GM21515 (cell line): ENCODE results near the gene COLEC11.
"Not testable (repeated sequence)": the region's sequence is repeated elsewhere in the genome, so short reads cannot be mapped to it uniquely, and the experiment has no call there.

Experiments
- ATAC-seq: cut with Tn5 transposase; IDR thresholded peaks from one replicate; pipeline ENCODE4 v1.9.1; 2021; ENCODE audit not compliant: unreplicated experiment

Gene COLEC11

DNA sequence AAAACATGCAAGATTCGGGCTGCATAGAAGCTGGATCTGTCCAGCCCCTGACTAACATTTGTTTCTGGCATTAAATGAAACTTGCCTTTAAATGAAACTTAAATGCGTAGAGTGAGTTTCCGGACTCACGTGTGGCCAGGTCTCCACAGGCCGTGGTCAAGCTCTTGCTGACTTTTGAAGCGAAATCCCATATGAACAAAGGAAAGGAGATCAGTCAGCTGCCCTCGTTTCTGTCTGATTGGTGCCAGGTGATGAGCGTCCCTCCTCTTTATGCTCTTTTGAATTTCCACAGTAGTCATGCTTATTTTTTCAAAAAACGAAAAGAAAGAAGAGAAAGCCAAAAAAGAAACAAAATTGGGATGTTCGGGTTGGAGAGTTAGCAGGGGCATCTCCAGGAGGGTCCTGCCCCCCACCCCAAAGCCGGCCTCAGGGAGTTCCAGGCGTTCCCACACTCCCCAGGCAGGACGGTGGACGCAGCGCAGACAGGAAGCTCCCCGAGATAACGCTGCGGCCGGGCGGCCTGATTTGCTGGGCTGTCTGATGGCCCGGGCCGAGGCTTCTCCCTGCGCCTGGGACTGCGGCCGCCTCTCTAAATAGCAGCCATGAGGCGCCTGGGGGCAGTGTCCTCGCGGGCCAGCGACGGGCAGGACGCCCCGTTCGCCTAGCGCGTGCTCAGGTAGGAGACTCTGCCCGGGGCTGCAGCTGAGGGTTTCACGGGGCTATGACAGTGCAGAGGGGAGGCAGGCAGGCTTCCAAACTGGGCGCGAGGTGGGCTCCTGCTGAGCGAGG is at the start of gene COLEC11:
COLEC11 (plus strand) TSS at position 620 of the 789 bp plus-strand sequence. CDS start 9,229 bp downstream, outside the sequence.
- no peak for ATAC-seq

DNA sequence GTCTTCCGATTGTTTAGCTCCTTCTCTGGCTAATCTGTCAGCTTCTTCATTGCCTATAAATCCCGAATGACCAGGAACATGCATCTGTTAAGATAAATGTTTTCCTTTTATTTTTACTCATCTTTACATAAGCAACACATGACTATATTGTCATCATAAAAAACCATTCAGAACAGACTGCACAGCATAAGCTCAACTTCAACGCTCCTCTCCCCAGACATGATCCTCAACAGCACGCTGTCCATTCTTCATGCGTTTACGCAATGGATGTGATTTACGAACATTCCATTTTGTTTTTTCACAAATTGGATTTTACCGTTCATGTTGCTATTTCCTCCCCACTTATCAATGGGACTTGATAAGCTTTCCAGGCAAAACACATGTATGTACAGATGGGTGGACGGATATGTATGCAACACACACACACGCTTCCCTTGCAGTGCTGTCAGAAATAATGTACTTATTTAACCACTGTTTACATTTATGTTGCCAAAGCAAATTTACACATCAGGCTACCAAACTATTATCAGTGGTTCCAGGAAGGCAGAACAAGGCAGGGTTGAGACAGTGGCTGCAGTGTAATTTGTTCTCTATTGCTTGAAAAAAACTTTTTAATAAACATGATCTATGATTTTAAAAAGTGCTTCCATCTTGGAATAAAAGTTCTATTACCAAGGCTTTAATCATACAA is 49.0 kb upstream of the COLEC11 start:
- no peak for ATAC-seq

DNA sequence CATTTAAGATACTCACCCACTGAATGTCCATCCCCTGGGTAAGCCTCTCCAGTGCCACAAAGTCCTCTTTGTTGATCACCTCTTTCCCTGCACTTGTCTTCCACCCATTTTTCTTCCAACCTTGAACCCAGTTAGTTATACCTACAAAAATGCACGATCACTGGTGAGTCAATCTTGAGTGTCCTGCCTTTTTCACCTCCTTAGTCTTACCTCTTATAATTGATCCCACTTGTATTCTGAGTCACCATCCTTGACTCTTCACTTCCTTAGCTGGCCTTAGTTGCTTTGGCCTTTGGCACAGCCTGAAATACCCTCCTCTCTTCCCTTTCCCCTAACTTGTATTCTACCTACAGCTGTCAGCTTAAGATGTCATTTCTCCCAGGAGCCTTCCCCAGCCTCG is 47.0 kb upstream of the COLEC11 start:
- no peak for ATAC-seq

DNA sequence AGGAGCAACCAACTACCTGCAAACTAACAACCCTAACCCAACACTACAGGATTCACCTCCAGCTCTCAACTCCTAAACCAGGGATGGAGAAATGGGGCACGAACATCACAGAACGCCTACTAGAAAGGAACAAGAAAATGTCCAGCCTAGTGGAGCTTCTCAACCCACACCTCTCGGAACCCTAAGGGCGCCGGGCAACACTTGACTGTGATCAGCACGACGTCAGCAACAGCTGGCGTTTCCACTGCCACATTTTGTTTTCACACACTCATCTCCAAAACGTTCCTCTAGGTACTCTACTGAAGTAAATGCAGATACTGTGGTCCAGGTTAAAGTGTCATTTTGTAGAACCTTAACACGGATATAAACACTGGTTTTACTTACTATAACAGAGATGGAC is 41.0 kb upstream of the COLEC11 start:
- no peak for ATAC-seq

DNA sequence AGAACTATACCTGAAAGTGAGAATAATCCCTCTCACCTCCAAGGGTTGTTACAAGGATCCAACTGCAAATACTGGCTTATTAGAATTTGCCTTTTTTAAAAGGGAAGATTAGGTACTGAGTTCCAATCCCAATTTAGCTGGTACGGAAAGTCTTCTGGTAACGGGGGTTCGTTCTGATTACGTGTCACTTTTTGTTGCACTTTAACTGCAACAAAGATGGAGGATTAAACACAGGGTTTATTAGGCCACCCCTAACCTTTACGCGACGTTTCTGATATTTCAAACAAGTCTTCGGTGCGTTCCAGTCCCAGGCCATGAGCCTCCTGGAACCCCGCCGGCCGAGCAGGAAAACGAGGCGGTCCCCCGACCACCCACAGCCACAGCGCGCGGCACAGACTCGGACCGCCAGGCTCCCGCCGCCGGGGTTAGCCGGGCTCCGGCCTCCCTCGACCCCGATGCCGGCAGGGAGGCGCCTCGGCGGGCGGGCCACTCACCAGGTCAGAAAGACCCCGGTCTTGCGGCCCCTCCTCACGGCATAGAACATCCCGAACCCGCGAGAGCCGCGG is 37.2 kb upstream of the COLEC11 start:
- peak; percentile 24 for ATAC-seq

DNA sequence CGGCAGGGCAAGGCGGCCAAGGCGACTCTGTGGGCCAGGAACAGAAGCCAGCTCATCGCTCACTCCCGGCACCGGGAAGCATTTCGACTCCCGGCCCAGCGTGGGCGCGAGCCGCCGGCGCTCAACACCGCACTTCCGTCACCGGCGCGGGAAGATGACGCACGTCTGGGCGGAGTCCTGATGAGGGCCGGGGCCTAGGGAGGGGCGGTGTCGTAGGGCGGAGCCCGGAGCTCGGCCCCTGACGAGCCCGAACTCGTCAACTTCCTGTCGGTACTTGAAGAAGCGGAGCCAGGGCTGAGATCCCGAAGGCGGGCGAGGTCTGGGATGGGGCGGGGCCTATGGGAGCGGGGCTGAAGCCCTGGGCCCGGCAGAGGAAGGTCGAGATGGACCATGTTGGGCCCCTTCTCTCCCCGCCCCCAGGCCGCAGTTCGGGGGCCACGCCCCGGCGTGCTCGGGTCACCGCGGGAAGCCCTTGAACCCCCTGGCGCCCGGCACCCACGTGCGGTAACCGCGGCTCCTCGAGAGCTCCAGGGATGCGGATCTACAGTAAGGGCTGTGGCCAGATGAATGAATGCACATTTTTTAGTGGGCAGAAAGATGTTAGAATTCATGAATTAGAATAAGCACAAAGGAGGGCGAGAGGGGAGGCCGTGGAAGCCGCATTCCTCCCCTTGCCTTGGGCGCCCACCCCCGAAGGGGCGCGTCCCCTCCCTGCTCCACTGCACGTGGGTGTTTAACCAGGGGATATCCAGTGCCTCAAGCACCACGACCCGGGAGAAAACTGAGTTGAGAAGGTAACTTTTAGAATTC is 36.5 kb upstream of the COLEC11 start, which contains the start of gene RNASEH1:
RNASEH1 (minus strand) TSS at position 129 of the 810 bp plus-strand sequence; CDS start at position 56, 73 bp downstream.
- ATAC-seq, result peak; percentile 97

DNA sequence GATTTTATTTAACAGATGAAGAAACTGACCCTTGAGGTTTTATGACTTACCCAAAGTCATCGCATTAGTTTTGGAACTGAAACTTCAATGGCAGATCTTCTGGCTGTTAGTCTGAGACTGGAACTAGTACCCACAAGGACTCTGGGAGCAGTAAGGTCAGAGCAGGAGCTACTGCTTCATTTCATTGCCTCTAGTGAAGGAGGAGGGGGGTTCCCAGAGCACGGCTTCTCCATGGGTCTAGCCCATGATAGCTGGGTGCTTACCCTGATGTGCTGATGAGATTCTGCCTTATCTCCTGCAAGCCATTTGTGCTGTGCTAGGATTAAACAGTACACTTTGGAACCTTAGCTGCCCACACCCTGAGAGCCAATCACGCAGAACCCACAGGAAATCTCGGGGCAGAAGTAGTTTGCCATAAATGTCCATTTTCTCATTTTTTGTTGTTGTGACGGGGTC is 31.4 kb upstream of the COLEC11 start:
- ATAC-seq, result peak; percentile 27

DNA sequence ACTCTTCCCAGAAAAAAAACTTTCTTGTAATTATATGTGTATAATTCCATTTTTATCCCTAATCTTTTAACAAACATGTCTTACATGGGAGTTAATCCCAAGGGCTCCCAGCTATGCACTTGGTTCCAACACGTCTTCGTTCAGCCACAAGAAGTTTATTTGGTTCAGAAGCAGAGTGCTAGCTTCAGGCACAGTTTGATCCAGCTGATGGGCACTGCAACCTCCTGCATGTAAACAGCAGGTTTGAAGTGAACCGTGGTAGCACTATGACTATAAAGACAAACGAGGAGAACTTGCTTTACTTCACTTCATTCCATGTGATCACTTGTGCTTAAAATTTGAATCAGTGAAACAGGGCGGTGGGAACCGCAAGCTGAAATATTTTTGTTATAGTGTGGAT is 29.8 kb upstream of the COLEC11 start:
- no peak for ATAC-seq

DNA sequence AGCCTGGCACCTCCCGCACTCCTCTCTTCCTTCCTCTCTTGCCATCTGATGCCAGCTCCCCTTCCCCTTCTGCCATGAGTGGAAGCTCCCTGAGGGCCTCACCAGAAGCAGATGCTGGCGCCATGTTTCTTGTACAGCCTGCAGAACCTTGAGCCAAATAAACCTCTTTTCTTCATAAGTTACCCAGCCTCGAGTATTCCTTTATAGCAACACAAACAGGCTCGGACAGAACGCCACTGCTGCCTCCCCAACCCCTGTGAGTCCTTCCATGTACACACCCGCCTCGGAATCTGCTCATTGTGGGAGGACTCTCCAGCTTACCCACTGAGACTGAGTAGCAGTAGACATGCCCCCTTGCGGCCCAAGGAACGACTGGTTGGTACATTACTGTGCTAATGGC is 28.1 kb upstream of the COLEC11 start:
- no peak for ATAC-seq

DNA sequence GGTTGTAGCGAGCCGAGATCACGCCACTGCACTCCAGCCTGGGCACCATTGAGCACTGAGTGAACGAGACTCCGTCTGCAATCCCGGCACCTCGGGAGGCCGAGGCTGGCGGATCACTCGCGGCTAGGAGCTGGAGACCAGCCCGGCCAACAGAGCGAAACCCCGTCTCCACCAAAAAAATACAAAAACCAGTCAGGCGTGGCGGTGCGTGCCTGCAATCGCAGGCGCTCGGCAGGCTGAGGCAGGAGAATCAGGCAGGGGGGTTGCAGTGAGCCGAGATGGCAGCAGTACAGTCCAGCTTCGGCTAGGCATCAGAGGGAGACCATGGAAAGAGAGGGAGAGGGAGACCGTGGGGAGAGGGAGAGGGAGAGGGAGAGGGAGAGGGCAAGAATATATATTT is 25.3 kb upstream of the COLEC11 start:
- not testable (repeated sequence) for ATAC-seq

DNA sequence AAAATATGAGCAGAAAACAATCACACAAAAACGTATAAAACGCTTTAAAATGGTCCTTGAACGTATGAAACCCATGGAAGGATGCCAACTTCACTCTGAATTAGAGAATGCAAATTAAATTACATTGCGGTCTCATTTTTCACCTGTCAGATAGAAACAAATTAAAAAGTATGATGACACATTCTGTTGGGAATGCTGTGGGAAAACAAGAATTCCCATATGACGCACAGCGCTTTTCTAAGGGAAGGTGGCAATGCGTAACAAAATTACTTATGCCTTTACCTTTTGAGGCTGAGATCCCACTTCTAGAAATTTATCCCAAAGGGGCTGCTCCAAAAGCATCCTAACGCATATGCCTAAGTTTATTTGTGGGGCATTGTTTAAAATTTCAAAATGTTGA is 23.6 kb upstream of the COLEC11 start:
- no peak for ATAC-seq

DNA sequence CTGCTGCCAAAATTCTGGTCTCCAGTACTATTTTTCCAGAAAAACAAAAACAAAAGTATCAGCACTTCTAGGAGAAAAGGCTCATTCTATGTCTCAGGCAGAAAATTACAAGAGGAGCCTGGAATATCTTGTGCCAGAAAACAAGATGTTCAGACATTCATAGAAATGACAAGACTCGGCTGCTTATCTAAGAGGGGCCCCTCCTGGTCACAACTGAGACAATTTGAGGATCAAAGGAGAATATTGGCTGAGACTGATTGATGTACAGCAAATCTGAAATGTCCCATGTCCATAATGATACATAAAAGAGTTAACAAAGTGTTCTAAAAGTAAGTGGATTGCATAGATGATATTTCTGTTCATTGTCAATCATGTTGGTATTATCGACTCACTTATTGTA is 22.3 kb upstream of the COLEC11 start:
- no peak for ATAC-seq

DNA sequence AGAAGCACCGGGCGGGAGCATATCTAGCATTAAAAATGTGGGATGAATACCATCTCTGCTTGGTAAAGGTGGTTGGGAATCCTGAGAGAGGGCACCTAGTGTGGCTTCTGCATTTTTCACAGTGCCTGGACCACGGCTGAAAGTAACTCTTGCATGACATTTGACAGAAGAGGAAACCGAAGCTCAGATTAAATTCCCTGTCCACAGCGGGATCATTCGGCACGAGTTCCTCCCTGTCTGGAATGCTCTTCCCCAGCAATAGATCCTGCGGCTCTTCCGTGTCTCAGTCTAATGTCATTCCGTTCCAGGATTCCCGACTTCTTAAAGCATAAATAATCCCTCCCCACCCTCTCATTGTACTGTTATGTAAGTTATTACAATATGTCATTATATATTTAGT is 20.8 kb upstream of the COLEC11 start:
- ATAC-seq, result no peak

DNA sequence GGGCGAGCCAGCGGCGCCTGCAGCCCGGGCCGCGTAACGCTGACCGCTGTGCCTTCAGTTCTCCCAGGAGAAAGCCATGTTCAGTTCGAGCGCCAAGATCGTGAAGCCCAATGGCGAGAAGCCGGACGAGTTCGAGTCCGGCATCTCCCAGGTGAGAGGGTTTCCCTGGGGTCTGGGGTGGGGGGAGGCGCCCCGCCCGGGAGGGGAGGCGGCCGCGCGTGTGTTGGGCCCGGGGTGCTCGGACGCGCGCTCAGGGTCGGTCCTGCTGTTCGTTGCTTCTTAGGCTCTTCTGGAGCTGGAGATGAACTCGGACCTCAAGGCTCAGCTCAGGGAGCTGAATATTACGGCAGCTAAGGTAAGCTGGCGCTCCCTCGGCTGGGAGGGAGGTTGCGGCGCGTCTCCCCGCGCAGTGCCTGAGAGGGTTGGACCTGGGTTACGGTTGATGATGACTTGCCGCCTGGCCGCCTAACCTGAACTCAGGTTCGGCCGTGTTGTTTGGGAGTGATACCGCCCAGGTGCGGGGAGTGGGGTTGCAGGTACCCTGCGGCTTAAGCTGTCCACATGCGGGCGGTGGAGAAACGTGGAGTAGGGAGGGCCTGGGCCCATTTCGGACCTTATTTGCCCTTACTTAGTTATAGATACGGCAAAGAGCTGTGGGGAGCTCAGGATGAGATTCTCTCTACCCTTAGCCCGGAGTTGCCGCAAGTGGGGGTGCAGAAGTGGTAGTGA is 19.2 kb upstream of the COLEC11 start:
- peak; percentile 23 for ATAC-seq

DNA sequence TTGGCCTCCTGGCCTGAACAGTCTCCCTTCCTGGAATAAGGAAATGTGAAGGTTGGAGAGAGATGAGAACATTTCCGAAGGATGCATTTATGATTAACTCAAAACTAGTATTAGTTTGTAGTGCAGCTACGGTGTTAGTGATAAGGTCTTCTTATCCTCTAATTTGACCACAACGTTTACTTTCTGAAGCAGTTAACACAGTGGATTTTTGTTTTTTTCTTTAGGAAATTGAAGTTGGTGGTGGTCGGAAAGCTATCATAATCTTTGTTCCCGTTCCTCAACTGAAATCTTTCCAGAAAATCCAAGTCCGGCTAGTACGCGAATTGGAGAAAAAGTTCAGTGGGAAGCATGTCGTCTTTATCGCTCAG is 18.7 kb upstream of the COLEC11 start:
- ATAC-seq, result not testable (repeated sequence)

DNA sequence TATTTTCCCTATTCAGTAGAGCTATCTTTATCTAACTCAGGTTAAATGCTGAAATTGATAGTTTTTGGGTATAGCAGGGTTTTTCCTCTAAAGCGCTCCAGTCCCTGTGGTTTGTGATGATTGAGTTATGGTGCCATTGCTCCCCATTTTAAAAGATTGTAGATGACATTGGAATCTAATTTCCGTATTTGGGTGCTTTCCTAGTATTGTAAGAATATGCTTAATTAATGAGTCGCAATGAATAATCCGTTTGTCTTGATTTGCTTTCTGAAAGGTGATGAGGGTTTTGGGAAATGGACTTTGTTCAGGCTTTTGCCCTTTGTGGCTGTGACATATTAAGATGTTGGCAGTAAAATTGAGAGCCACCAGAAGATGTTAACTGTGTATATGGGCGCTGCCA is 15.9 kb upstream of the COLEC11 start:
- no peak for ATAC-seq

DNA sequence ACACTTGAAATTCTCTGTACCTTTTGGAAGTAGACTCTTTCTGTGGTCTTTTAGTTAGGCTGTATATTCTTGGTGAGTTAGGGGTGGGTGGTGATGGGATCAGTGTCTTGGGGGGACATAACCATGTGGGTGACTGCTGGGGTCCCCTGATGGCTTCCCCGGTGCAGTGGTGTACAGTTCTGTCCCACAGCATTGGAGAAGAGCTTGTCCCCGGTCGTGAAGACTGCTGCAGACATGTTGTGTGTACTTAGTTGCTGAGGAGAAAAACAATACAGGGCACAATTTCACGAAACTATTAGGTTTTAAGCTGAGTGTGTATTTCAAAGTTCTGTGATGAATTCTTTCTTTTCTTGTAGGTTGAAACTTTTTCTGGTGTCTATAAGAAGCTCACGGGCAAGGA is 14.5 kb upstream of the COLEC11 start:
- no peak for ATAC-seq

DNA sequence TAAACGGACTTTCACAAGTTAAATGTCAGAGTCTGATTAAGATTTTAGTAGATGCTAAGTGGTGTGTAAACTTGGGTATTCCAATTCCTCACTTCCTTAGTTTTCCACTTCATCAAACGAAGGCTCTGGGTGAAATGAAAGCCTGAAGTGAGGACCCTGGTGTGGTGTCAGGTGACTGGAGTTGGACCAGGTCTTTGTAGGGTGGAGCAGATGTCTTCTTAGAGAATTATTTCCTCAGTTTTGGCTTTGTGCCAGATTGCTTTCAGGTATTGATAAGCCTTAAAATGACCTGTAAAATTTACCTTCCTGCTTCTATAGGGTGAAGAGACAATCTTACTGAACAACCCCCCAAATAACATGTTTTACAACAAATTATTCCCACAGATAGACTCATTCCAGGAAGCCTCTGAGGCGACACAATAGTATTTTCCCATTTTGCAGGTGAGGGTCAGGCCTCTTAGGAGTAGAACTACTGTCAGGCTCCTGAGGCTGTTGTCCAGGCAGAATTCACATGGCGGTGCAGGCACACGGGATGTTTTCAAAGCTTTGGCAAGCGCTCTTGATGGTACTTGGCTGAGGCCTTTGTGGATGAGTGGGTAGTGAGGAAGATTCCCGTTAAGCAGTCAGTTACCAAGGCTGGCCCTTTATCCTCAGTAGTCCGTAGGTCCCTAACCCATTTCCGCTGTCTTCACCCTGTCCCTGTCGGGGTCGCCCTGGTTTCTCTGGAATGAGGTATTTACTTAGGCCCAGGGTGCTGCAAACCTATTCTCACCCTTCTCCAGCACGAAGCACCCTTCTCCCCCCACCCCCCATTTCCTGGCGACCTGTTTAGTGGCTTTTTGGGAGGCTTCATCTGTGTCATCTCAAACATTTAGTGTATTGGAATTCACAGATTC is 13.3 kb upstream of the COLEC11 start:
- no peak for ATAC-seq

DNA sequence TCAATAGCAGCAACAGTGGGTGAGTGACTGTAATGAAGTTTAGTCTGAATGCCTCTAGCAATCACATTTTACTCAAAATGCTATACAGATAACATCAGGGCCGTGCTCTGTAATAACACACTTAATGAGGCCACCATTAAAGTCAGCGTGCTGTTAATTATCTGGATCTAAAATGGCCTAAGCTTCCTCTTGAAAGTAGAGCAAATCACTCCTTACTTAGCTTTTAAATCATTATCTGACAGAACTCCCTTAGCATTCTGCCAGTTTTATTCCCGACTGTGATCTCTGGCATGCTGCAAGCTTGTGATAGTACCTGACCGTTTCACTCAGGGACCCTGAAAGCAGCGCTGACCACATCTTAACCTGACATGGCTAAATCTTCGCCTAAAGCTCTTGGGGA is 10.8 kb upstream of the COLEC11 start:
- ATAC-seq, result no peak
